GM12865 (cell line): ENCODE measurements around the gene CROCC.

Source experiments
- DNase-seq: peaks from one replicate; pipeline ENCODE4 v3.0.0; 2010; ENCODE audit warnings: low read depth
- H3K4me3 ChIP-seq: 2 replicates; pipeline ENCODE4 v1.5.1; 2011; ENCODE audit warnings: mild to moderate bottlenecking, low read depth, low read length, control low read depth
- CTCF ChIP-seq: IDR thresholded peaks from 2 replicates; pipeline ENCODE4 v1.5.1; 2011; ENCODE audit warnings: low read length, control low read depth, low read depth, inconsistent platforms; ENCODE audit not compliant: insufficient read depth; ENCODE audit errors: missing control alignments

Gene CROCC

GRCh38 chr1:17002524-17002902, 80.8 kb downstream of the CROCC start:
- no peak overlapping the region for H3K4me3 ChIP-seq
- DNase-seq = no peak
- TF ChIP-seq CTCF = no peak

GRCh38 chr1:17004466-17005364, 83.0 kb downstream of the CROCC start:
- TF ChIP-seq CTCF = no peak
- H3K4me3 ChIP-seq = no peak overlapping the region
- DNase-seq = no peak

- no peak for DNase-seq
- H3K4me3 ChIP-seq = no peak overlapping the region
- TF ChIP-seq CTCF = no peak
These were observed 83.6 kb downstream of the CROCC start for GRCh38 chr1:17005365-17005740.

- H3K4me3 ChIP-seq = no peak overlapping the region
- no peak for DNase-seq
- TF ChIP-seq CTCF = no peak
These were observed 85.4 kb downstream of the CROCC start for GRCh38 chr1:17007121-17007520.

GRCh38 chr1:17008208-17008855, 86.6 kb downstream of the CROCC start:
- no peak for DNase-seq
- no peak overlapping the region for H3K4me3 ChIP-seq
- TF ChIP-seq CTCF = no peak

DNA sequence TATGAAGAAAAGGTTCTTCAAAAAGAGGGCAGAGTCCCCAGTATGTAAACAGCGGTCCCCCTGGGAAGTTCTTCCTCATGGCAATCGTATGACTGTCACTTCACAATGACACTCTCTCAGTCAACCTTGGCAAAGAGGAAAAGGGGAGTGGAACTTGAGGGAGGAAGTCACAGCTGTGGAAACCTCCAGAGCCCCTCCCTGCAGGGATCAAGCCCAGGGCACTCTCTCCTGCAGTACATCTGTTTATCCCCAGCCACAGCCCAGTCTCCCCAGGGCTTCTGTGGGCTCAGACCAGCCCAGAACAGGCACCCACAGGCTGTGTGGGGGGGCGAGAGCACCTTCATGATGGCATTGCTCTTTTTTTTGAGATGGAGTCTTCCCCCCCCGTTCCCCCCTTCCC, 88.0 kb downstream of the CROCC start:
- DNase-seq = peak; percentile 20
- no peak for TF ChIP-seq CTCF
- H3K4me3 ChIP-seq = no peak overlapping the region
